Activated CD4-positive, alpha-beta T cell treated with anti-CD3 and anti-CD28 coated beads for 48 hours (primary cell): ENCODE results near the gene ZNF831.

Experiments
- DNase-seq: peaks from one replicate; pipeline ENCODE4 v3.0.0-alpha.2; 2020

Gene ZNF831

GRCh38 chr20:59163631-59164530 is at the start of gene ZNF831:
Gene ZNF831, plus strand, starts transcription at chr20:59163821. Its CDS starts 27,199 bp downstream, at chr20:59191020.
- no peak for DNase-seq

- no peak for DNase-seq
Measured at GRCh38 chr20:59117526-59117925, 46.1 kb upstream of the ZNF831 start.

GRCh38 chr20:59118855-59119254 is 44.8 kb upstream of the ZNF831 start:
- DNase-seq, result no peak

- DNase-seq, result peak; percentile 42
Measured at GRCh38 chr20:59120491-59120890, 43.1 kb upstream of the ZNF831 start.

- DNase-seq, result no peak
Measured at GRCh38 chr20:59120919-59121318, 42.7 kb upstream of the ZNF831 start.

GRCh38 chr20:59121714-59122565 is 41.7 kb upstream of the ZNF831 start:
- DNase-seq, result no peak

GRCh38 chr20:59122566-59122919 is 41.1 kb upstream of the ZNF831 start:
- no peak for DNase-seq

GRCh38 chr20:59123011-59123677 is 40.5 kb upstream of the ZNF831 start:
- DNase-seq, result peak; percentile 60

- DNase-seq, result no peak
Measured at GRCh38 chr20:59123678-59124255, 39.9 kb upstream of the ZNF831 start.

GRCh38 chr20:59124296-59125029 is 39.2 kb upstream of the ZNF831 start:
- no peak for DNase-seq

GRCh38 chr20:59125332-59125731 is 38.3 kb upstream of the ZNF831 start:
- no peak for DNase-seq

GRCh38 chr20:59125836-59126235 is 37.8 kb upstream of the ZNF831 start:
- no peak for DNase-seq

- DNase-seq, result no peak
Measured at GRCh38 chr20:59127839-59128238, 35.8 kb upstream of the ZNF831 start.

- no peak for DNase-seq
Measured at GRCh38 chr20:59131551-59132285, 31.9 kb upstream of the ZNF831 start.

GRCh38 chr20:59134182-59134581 is 29.4 kb upstream of the ZNF831 start:
- no peak for DNase-seq

- DNase-seq, result no peak
Measured at GRCh38 chr20:59135093-59135492, 28.5 kb upstream of the ZNF831 start.

GRCh38 chr20:59136027-59136426 is 27.6 kb upstream of the ZNF831 start:
- no peak for DNase-seq

GRCh38 chr20:59137532-59137931 is 26.1 kb upstream of the ZNF831 start:
- DNase-seq, result no peak

GRCh38 chr20:59138114-59138748 is 25.4 kb upstream of the ZNF831 start:
- no peak for DNase-seq

- DNase-seq, result no peak
Measured at GRCh38 chr20:59139998-59140397, 23.6 kb upstream of the ZNF831 start.
